ENCODE data around the gene KRTAP4-4. TPM values are rescaled to one million over a fixed set of nuclear protein-coding genes. Genes with fewer than 3 reads are reported as not detected.
"Not testable (repeated sequence)": the region's sequence is repeated elsewhere in the genome, so short reads cannot be mapped to it uniquely, and the experiment has no call there.

KRTAP4-4 gene
- total RNA-seq, 1 experiment from 2014 or later = not detected

- ChIA-PET CTCF (no interaction called here), POLR2A (no interaction called here)
- Mint-ChIP-seq H3K27ac (no peak overlapping the region), H3K27me3 (ENCODE audit: low read depth) (peaks cover 4% of the 10 kb centered on the region; the same call in 1 of the 2 replicates), H3K4me1 (peaks cover 20% of the 10 kb centered on the region), H3K9me3 (peaks cover 29% of the 10 kb centered on the region), H3K36me3 (peaks cover 5% of the 10 kb centered on the region), H3K4me3 (no peak overlapping the region)
- TF ChIP-seq ARID4B (CRISPR knock-in tag; IDR thresholded peaks at IDR 0.05; ENCODE audit: borderline replicate concordance) = no peak
- TF ChIP-seq TEAD1 (CRISPR knock-in tag; IDR thresholded peaks at IDR 0.05) = no peak
- TF ChIP-seq SMAD3 (CRISPR knock-in tag; IDR thresholded peaks at IDR 0.05; ENCODE audit: borderline replicate concordance) = no peak
- no peak for TF ChIP-seq ZNF263 (CRISPR knock-in tag; IDR thresholded peaks at IDR 0.05; ENCODE audit: low read depth)
- TF ChIP-seq, protein P1, sequence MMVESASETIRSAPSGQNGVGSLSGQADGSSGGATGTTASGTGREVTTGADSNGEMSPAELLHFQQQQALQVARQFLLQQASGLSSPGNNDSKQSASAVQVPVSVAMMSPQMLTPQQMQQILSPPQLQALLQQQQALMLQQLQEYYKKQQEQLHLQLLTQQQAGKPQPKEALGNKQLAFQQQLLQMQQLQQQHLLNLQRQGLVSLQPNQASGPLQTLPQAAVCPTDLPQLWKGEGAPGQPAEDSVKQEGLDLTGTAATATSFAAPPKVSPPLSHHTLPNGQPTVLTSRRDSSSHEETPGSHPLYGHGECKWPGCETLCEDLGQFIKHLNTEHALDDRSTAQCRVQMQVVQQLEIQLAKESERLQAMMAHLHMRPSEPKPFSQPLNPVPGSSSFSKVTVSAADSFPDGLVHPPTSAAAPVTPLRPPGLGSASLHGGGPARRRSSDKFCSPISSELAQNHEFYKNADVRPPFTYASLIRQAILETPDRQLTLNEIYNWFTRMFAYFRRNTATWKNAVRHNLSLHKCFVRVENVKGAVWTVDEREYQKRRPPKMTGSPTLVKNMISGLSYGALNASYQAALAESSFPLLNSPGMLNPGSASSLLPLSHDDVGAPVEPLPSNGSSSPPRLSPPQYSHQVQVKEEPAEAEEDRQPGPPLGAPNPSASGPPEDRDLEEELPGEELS (CRISPR knock-in tag; IDR thresholded peaks at IDR 0.05) = no peak
- TF ChIP-seq TCF7 (CRISPR knock-in tag; IDR thresholded peaks at IDR 0.05; ENCODE audit: low read depth) = no peak
- TF ChIP-seq, protein P2, sequence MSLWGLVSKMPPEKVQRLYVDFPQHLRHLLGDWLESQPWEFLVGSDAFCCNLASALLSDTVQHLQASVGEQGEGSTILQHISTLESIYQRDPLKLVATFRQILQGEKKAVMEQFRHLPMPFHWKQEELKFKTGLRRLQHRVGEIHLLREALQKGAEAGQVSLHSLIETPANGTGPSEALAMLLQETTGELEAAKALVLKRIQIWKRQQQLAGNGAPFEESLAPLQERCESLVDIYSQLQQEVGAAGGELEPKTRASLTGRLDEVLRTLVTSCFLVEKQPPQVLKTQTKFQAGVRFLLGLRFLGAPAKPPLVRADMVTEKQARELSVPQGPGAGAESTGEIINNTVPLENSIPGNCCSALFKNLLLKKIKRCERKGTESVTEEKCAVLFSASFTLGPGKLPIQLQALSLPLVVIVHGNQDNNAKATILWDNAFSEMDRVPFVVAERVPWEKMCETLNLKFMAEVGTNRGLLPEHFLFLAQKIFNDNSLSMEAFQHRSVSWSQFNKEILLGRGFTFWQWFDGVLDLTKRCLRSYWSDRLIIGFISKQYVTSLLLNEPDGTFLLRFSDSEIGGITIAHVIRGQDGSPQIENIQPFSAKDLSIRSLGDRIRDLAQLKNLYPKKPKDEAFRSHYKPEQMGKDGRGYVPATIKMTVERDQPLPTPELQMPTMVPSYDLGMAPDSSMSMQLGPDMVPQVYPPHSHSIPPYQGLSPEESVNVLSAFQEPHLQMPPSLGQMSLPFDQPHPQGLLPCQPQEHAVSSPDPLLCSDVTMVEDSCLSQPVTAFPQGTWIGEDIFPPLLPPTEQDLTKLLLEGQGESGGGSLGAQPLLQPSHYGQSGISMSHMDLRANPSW (CRISPR knock-in tag; conservative IDR thresholded peaks at IDR 0.05; ENCODE audit: low read depth) = no peak
- TF ChIP-seq, protein P3, sequence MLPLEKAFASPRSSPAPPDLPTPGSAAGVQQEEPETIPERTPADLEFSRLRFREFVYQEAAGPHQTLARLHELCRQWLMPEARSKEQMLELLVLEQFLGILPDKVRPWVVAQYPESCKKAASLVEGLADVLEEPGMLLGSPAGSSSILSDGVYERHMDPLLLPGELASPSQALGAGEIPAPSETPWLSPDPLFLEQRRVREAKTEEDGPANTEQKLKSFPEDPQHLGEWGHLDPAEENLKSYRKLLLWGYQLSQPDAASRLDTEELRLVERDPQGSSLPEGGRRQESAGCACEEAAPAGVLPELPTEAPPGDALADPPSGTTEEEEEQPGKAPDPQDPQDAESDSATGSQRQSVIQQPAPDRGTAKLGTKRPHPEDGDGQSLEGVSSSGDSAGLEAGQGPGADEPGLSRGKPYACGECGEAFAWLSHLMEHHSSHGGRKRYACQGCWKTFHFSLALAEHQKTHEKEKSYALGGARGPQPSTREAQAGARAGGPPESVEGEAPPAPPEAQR (CRISPR knock-in tag; IDR thresholded peaks at IDR 0.05) = no peak
- TF ChIP-seq SMAD4 (CRISPR knock-in tag; IDR thresholded peaks at IDR 0.05) = no peak
- TF ChIP-seq, protein P4, sequence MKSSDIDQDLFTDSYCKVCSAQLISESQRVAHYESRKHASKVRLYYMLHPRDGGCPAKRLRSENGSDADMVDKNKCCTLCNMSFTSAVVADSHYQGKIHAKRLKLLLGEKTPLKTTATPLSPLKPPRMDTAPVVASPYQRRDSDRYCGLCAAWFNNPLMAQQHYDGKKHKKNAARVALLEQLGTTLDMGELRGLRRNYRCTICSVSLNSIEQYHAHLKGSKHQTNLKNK (CRISPR knock-in tag; IDR thresholded peaks at IDR 0.05) = no peak
- no peak for TF ChIP-seq ZNF219 (CRISPR knock-in tag; IDR thresholded peaks at IDR 0.05; ENCODE audit: borderline replicate concordance)
- no peak for TF ChIP-seq IRF1 (CRISPR knock-in tag; IDR thresholded peaks at IDR 0.05)
- DNase-seq (ENCODE audit: low spot score) (no peak), ATAC-seq (no peak)
Measured at GRCh38 chr17:41121742-41122141, 38.8 kb downstream of the KRTAP4-4 start.

DNA sequence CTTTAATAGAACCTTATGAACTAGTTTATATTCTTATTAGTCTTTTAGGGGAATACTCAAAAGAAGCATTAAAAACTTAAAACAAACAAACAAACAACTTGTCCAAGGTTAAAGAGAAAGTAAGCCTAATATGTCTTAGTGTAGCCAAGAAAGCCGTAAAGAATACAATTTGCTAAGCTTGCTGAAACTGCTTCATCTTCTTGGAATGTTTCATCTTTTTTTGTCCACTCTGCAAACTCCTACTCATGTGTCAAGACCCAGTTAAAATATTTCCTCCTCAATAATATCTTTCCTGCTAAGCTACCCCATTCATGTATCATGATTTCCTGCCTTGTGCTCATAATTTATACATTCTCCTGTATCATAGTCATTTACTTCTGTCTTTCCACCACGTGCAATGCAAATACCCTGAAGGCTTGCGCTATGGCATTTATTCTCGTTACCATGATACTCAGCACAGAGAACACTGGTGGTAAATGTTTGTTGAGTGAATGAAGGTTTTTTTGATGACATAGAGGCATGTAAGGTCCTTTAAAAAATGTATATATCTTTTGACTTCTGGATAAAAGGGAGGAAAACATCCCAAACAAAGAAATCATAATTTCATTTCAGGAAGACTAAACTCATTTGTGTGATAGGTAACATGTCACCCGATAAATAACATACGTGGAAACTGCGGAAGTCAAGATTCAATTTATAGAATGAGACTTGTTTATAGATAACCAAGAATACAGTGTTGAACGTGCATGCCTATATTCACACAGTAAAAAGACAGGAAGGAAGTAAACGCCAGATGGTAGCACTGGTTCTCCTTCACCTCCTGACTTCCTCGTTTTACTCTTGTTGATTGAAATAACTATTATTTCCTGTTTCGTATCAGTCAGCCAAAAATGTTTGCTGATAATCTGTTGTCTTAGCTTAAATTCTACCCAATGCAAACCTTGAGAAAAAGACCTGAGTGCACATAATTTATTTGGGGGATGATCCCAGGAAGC is 40.6 kb downstream of the KRTAP4-4 start:
- POLR2A ChIA-PET; H3K27me3 Mint-ChIP-seq (ENCODE audit: low read depth); ATAC-seq; H3K36me3 Mint-ChIP-seq; DNase-seq (ENCODE audit: low spot score); H3K4me3 Mint-ChIP-seq; CTCF ChIA-PET; H3K27ac Mint-ChIP-seq: not testable (repeated sequence)
- Mint-ChIP-seq H3K9me3 (peaks cover 29% of the 10 kb centered on the region), H3K4me1 (peaks cover 35% of the 10 kb centered on the region)
